Breast epithelium (tissue), 4 donors: ENCODE results near the gene PCDHB1. TPM values are rescaled to one million over a fixed set of nuclear protein-coding genes. Genes with fewer than 3 reads are reported as not detected.
A peak's percentile ranks its signal among the peaks of the same experiment; 100 is the strongest.

ENCODE experiments used
- DNase-seq, 2 donors: peaks; one replicate each; pipeline ENCODE4 v3.0.0-alpha.2; 2019; ENCODE audit warnings: low spot score in 2 of 2
- H3K27ac ChIP-seq, 2 donors: fragments of 200-600 bp; sonication (generic) in 1 of 2; one replicate each; pipeline ENCODE4 v1.5.1; 2016 to 2019; ENCODE audit warnings: mild to moderate bottlenecking in 1 of 2
- H3K27me3 ChIP-seq, 2 donors: fragments of 200-600 bp; sonication (generic) in 1 of 2; one replicate each; pipeline versions ENCODE4 v1.5.1 to v1.6.0; 2017 to 2019; ENCODE audit warnings: control low read depth in 1 of 2, mild to moderate bottlenecking in 1 of 2
- H3K36me3 ChIP-seq: fragments of 200-600 bp; one replicate; pipeline ENCODE4 v1.5.1; 2019
- H3K4me1 ChIP-seq, 2 donors: fragments of 200-600 bp; sonication (generic); one replicate each; pipeline ENCODE4 v1.5.1; 2016 to 2019; ENCODE audit warnings: control low read depth in 1 of 2
- H3K4me3 ChIP-seq, 3 donors: fragments of 200-600 bp; sonication (generic); 1 replicate in 2 of 3; 2 replicates in 1 of 3; pipeline ENCODE4 v1.5.1; 2016 to 2019; ENCODE audit warnings: mild to moderate bottlenecking in 3 of 3, moderate library complexity in 2 of 3
- H3K9me3 ChIP-seq, 2 donors: fragments of 200-600 bp; sonication (generic) in 1 of 2; one replicate each; pipeline ENCODE4 v1.5.1; 2016 to 2019; ENCODE audit warnings: control low read depth in 1 of 2
- CTCF ChIP-seq, 3 donors: fragments of 450-650 bp; IDR thresholded peaks; one replicate each; pipeline ENCODE4 v1.5.1; 2016 to 2017; ENCODE audit warnings: antibody characterized with exemption in 3 of 3, mild to moderate bottlenecking in 3 of 3, moderate library complexity in 3 of 3
- POLR2A ChIP-seq: fragments of 450-650 bp; IDR thresholded peaks from one replicate; pipeline ENCODE4 v1.6.1; 2016; ENCODE audit warnings: antibody characterized with exemption, mild to moderate bottlenecking, moderate library complexity
- POLR2AphosphoS5 ChIP-seq, 3 donors: sonication (generic); formaldehyde crosslinking; IDR thresholded peaks; one replicate each; pipeline ENCODE4 v1.6.1; 2017; ENCODE audit warnings: antibody characterized with exemption in 3 of 3
- intact Hi-C: fragments of 100-400 bp; cut with DNase I; formaldehyde crosslinking; loops from one replicate; pipeline ENCODE4 v1.15.1; 2023; ENCODE audit warnings: low total_unique reads
- total RNA-seq, 3 donors: library from RNA; depleted of rRNA; stranded (reverse); fragments of >200 nt; gene quantifications; one replicate each; pipeline ENCODE4 v1.1.0, GENCODE V29; 2016

PCDHB1 gene, protein sequence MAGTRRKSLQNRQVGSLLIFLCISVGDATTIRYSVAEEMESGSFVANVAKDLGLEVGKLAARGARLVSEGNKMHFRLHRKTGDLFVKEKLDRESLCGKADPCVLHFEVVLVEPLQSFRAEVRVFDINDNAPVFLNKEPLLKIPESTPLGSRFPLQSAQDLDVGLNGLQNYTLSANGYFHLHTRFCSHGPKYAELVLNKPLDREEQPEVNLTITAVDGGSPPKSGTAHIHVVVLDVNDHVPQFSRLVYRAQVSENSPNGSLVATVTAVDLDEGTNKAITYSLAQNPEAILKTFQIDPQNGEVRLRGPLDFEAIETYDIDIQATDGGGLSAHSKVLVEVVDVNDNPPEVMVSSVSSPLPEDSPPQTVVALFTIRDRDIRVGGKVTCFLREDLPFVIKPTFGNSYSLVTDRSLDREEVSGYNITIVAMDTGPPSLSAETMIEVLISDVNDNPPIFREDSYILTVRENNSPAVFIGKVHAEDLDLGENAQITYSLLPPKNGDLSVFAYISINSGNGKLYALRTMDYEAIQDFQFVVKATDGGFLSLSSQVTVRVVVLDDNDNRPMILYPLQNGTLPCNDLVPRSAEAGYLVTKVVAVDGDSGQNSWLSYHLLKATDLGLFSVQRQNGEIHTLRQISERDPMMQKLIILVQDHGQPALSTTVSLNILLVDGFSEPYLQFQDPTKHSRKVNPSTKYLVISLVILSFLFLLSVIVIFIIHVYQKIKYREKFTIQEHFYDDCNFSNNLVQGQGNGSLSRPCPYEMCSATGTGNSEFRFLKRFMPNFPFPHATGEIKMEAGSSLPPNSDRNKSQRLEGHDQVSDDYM
- total RNA-seq, result under 1 TPM in 2 of 3 donors, not detected in 1; under 0.01 TPM

DNA sequence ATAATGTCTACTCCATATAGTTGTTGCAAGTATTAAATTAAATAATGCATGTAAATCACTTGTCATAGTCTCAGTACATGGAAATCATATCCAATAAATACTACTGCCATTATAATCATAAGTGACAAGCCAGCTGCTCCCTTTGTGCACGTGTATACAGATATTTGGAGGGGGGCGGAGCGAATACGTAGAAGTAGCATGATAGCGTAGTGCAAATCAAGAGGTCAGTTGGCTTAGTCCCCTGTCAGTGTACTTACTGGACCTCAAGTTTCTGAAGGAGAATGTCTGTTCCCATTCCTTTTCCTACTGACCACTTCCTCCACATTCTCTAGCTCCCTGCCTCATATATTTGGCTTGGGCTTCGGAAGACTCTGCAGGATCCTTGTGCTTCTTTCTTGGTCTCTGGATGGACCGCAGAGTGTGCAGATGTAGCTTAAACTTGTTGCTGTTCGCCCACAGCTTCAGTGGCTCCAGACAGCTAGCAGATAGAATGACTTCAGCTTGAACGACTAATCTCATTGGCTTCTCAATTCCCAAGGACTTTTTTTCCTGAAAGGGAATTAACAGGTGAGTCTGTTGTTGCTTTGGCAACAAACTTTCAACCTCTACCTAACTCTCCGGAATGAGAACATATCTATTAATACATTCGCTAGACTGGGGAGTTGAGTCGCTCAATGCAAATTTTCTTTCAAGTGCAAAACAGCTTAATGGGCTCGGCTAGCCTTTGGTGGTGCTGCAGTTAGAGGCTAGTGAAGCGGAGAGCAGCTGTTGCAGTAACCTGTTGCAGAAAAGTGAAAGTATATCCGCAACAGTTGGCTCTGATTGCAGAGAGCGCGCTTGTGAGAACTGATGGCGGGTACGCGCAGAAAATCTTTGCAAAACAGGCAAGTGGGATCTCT lies at the start of gene PCDHB1:
Gene PCDHB1, plus strand, starts transcription at position 753 of the 899 bp plus-strand sequence. Its CDS starts 97 bp downstream, at position 850.
- intact Hi-C loops, result no loop called here
- peak within 1 kb of the TSS; percentile 39 to 71 (median 64) for H3K4me3 ChIP-seq
- TF ChIP-seq POLR2AphosphoS5 (IDR thresholded peaks at IDR 0.05), result no peak
- no peak for TF ChIP-seq POLR2A
- no peak for TF ChIP-seq CTCF (IDR thresholded peaks at IDR 0.05)
- no peaks in the 10 kb centered on the region for H3K27me3 ChIP-seq
- H3K9me3 ChIP-seq, result no peaks in the 10 kb centered on the region
- peaks cover 0 to 5% of the 10 kb centered on the region in 2 donors for H3K4me1 ChIP-seq
- no peak for DNase-seq
- H3K27ac ChIP-seq, result no peak within 1 kb of the TSS
- no peaks in the 10 kb centered on the region for H3K36me3 ChIP-seq

GRCh38 chr5:141001446-141001843 lies 49.7 kb upstream of the PCDHB1 start:
- no peak for DNase-seq
- peak overlapping the region in 2 of 3 donors; percentile 46 to 59 for H3K4me3 ChIP-seq

GRCh38 chr5:141001844-141002604 lies 49.1 kb upstream of the PCDHB1 start:
- intact Hi-C loops, result no loop called here

More at GRCh38 chr5:141001446-141001843, 49.7 kb upstream of the PCDHB1 start:
- no peaks in the 10 kb centered on the region for H3K27me3 ChIP-seq
- H3K4me1 ChIP-seq, result no peaks in the 10 kb centered on the region
- H3K9me3 ChIP-seq, result no peaks in the 10 kb centered on the region
- TF ChIP-seq CTCF (IDR thresholded peaks at IDR 0.05), result no peak
- TF ChIP-seq POLR2AphosphoS5 (IDR thresholded peaks at IDR 0.05), result no peak
- intact Hi-C loops, result no loop called here
- peak overlapping the region in 1 of 2 donors; percentile 12 for H3K27ac ChIP-seq
- H3K36me3 ChIP-seq, result no peaks in the 10 kb centered on the region

More at GRCh38 chr5:141001844-141002604, 49.1 kb upstream of the PCDHB1 start:
- Histone ChIP-seq H3K9me3 (no peaks in the 10 kb centered on the region), H3K27ac (peak overlapping the region in 1 of 2 donors; percentile 12), H3K4me1 (no peaks in the 10 kb centered on the region), H3K27me3 (no peaks in the 10 kb centered on the region), H3K36me3 (no peaks in the 10 kb centered on the region), H3K4me3 (peak overlapping the region in 2 of 3 donors; percentile 46 to 59)
- TF ChIP-seq POLR2A (no peak), CTCF (IDR thresholded peaks at IDR 0.05) (no peak), POLR2AphosphoS5 (IDR thresholded peaks at IDR 0.05) (no peak)
- no peak for DNase-seq
